ENCODE results near the gene CXCL11. TPM values are rescaled to one million over a fixed set of nuclear protein-coding genes. Genes with fewer than 3 reads are reported as not detected.
"Not testable (repeated sequence)": the region's sequence is repeated elsewhere in the genome, so short reads cannot be mapped to it uniquely, and the experiment has no call there.

Gene CXCL11
- total RNA-seq, 1 experiment from 2014 or later, result 0.40 TPM

DNA sequence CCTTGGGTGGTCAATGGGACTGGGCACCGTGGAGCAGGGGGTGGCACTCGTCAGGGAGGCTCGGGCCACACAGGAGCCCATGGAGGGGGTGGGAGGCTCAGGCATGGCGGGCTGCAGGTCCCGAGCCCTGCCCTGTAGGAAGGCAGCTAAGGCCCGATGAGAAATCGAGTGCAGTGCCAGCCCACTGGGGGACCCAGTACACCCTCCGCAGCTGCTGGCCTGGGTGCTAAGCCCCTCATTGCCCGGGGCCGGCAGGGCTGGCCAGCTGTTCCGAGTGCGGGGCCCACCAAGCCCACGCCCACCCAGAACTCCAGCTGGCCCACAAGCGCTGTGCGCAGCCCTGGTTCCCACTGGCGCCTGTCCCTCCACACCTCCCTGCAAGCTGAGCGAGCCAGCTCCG lies 7.4 kb upstream of the CXCL11 start:
- not testable (repeated sequence) for DNase-seq (ENCODE audit: low read depth)

GRCh38 chr4:76042241-76042998 lies 6.5 kb upstream of the CXCL11 start:
- peak; percentile 10 for DNase-seq (ENCODE audit: low read depth)

DNA sequence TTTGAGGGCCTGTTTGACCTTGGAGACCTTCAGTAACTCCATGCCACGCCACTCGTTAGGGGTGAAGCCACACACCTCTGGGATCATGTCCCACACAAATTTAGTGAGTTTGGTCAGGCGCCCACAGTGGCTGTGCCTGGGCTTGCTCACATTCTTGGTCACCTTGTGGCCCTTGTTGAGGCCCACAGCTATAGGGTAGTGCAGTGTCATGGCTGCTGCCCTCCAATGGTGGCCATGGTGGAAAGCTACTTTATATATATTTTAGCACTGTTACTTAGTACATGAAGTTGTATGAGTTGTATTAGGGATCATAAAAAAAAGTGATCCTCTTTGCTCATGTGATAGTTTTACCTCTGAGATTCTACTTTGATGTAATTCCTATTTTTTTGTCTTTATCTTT lies 985 bp upstream of the CXCL11 start:
- DNase-seq (ENCODE audit: low read depth), result no peak

- no peak for DNase-seq (ENCODE audit: low read depth)
These were observed 729 bp downstream of the CXCL11 start for GRCh38 chr4:76035141-76035540.

GRCh38 chr4:76029300-76029699 lies 6.6 kb downstream of the CXCL11 start:
- DNase-seq (ENCODE audit: low read depth), result no peak

DNA sequence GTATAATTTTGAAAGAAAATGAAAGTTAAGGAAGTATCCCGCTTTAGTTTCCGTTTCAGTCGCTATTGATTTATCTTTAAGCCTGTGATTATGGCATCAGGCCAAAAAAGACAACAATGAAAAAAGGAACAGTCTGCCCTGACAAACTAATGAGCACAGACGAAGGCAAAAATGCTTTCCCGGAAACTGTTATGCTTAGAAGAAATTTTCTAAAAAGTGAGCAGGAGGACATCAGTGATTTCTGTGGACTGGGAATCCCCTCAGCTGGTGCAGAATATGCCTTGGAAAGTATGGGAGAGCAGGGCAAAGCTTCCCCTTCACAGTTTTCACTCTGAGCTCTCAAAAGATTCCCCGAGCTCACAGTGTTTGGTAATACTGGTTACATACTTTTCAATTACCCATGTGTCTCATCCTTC lies 7.5 kb downstream of the CXCL11 start:
- no peak for DNase-seq (ENCODE audit: low read depth)

DNA sequence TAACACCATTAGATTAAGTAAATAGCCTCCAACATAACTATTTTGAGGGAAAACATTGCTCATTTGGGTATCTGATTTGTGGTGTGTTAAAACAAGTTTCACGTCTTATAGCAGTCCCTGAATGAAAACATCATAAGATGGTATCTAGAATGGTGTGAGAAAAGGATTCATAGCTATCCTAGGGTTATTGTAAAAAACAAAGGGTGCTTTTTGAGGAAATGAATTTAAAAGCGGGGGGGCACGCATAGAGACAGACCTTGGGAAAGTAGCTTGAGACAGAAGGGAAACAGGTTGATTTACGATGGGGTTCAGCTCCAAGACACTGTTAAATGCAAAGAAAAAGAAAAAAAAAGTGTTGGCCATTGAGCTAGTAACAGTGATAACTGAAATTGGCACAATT lies 11.8 kb downstream of the CXCL11 start:
- DNase-seq (ENCODE audit: low read depth), result no peak

- DNase-seq (ENCODE audit: low read depth), result no peak
These were observed 12.5 kb downstream of the CXCL11 start, which contains the start of gene CXCL10 for GRCh38 chr4:76023389-76023788. TSS of gene CXCL10 (minus strand) at chr4:76023497. CDS start at chr4:76023431, 66 bp downstream.

DNA sequence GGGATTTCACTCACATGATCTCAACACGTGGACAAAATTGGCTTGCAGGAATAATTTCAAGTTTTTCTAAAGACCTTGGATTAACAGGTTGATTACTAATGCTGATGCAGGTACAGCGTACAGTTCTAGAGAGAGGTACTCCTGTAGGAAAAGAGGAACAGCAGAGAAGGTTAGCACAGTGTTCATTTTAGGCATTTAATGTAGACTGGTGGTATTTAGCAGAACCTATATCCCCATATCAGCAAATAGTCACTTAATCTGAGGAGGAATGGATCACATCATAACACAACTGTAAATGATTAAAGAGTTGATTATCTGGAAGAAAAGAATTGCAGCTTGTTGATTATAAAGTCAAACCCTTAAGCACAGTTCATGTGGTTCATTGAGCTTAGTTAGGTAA lies 13.2 kb downstream of the CXCL11 start:
- no peak for DNase-seq (ENCODE audit: low read depth)

DNA sequence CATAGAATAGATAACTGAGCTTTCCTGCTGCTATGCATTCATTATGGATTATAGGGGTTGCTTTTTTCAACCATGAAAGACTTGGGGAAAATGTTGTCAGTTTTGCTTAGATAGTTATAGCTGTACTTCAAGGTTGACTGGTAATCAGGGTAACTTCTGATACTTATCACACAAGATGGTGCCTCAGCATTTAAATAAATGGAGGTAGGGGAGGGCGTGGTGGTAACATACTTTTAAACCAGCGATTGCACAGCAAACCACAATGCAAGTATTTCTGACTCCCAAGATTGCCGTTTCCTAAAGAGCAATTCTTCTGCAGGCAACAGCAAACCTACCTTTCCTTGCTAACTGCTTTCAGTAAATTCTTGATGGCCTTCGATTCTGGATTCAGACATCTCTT lies 13.8 kb downstream of the CXCL11 start:
- no peak for DNase-seq (ENCODE audit: low read depth)

DNA sequence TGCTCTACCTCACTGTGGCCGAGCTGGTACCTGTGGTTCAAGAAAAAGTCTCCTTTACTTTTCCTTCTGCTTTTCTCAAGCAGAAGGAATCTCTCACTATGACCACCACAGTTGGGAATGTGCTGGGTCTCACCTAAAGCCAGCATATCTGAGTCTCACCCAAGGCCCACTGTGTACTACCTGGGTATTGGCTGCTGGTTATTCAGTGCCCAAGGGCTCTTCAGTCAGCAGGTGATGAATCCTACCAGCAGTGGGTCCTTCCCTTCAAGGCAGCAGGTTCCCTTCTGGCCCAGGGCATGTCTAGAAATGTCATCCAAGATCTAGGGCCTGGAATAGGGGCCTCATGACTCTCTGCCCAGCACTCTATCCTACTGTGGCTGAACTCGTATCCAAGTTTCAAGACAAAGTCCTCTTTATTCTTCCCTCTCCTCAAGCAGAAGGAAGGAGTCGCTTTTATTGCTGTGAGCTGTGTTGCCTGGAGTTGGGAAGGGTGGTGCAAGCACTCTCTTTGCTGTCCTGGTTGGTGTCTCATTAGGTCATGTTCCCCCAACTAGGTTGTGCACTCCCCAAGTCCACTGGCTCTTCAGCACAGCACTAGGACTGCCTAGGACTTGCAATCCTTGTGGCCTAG lies 18.7 kb downstream of the CXCL11 start:
- DNase-seq (ENCODE audit: low read depth), result no peak

DNA sequence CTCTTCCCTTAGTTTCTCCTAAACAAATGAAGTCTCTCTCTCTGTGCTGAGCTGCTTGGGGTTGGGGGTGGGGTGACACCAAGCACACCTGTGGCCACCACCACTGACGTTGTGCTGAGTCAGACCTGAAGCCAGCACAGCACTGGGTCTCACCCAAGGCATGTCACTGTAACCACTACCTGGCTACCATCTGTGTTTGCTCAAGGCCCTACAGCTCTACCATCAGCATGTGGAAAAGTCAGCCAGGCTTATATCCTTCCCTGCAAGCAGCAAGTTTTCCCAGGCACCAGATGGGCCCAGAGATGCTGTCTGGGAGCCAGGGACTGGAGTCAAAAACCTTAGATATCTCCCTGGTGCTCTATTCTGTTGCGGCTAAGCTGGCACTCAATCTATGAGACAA lies 19.5 kb downstream of the CXCL11 start:
- DNase-seq (ENCODE audit: low read depth), result no peak

- DNase-seq (ENCODE audit: low read depth), result no peak
These were observed 22.3 kb downstream of the CXCL11 start for GRCh38 chr4:76013540-76013939.

- DNase-seq (ENCODE audit: low read depth), result no peak
These were observed 23.5 kb downstream of the CXCL11 start for GRCh38 chr4:76012388-76012801.

- DNase-seq (ENCODE audit: low read depth), result peak; percentile 43
These were observed 24.0 kb downstream of the CXCL11 start for GRCh38 chr4:76011700-76012387.

GRCh38 chr4:76011018-76011670 lies 24.7 kb downstream of the CXCL11 start:
- no peak for DNase-seq (ENCODE audit: low read depth)

- no peak for DNase-seq (ENCODE audit: low read depth)
These were observed 25.3 kb downstream of the CXCL11 start for GRCh38 chr4:76010576-76010975.

DNA sequence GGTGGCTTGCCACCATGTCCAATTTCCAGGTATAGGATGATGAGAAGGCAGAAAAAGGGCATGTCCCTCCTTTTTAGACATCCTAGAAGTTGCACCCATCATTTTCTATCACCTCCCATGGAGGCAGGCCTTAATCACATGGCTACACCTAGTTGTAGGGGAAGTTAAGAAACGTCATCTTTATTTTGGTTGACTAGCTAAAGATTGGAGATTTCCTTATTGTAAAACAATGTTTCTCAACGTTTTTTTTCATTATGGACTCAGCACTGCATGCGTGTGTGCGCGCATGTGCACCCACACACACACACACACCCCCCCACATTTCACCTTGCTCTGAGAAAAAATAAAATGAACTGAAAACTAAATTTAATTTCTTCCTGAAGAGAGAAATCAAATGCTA lies 26.6 kb downstream of the CXCL11 start:
- no peak for DNase-seq (ENCODE audit: low read depth)

DNA sequence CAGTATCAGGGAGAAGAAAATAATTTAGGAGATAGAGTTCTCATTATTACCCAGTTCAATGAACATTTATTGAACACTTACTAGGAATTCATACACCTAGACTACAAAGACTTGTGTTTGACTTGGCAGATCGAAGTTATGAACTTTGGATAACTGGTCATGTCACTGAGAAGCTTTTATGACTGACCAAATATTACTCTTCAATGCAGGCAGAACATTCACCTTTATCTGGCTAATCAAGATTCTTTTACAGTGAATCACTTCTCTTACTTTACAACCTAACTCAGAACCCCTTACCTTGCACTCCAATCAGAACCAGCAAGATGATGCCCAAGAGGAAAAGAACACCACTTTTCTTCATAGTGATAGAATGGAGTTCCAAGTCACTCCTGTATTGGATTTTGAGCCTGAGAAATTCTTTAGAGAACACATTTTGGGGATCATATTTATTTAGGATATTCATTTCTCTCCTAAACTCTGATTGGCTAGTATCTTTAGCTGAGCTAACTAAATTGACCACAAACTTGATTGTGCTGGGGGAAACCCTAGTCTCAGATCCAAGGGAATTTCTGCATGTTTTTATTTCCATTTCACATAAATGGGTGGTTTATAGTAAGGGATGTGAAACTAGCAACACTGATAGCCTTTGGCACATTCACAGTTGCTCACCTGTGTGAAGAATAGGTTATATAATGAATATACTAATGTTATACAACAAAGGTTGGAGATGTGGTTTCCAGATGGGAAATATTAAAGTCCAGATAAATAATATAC lies 28.6 kb downstream of the CXCL11 start, which contains the start of gene CXCL9:
CXCL9 (minus strand) TSS at position 421 of the 774 bp plus-strand sequence; CDS start at position 361, 60 bp downstream.
- no peak for DNase-seq (ENCODE audit: low read depth)

DNA sequence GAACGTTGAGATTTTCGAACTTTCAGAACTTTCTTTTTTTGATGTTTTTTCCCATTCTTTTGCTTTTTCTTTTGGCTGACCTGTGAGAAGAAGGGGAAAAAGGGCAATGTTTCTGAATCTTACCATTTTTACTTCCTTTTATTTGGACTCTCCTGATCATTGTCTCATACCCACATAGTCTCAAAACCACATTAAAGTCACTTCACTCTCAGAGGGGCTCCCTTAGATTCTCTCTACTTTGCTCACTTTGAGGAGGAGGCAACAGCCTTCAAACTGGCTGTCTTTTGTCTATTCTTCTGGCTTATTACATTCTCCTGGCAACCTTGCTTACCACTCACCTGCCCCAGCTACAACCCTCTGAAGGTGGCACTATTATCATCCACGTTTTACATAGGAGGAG lies 32.2 kb downstream of the CXCL11 start:
- DNase-seq (ENCODE audit: low read depth), result no peak

DNA sequence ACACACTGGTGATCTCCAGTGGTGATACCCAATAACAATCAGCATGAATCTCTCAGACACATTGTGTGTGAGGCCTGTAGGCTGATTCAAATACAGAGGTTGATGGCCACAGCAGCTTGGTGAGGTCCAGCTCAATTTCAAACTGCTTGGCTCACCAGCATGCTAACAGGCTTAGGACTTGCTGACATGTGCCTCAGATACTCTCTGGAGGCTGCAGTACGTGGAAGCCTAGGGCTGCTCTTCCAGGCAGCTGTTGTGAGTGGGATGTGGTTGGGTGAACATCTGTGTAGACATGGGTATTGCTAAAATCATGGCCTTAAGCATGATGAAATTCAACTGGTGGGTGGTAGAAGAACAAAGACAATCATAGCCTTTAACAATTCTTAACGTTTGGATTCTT lies 32.8 kb downstream of the CXCL11 start:
- DNase-seq (ENCODE audit: low read depth), result peak; percentile 25
